HL-60 (cell line): ENCODE results near the gene SKP1.

ENCODE experiments used
- REST ChIP-seq: IDR thresholded peaks from 2 replicates; pipeline ENCODE4 v1.6.1; 2012; ENCODE audit warnings: low read depth; ENCODE audit not compliant: insufficient replicate concordance
- TF ChIP-seq, protein P1 (sequence below): IDR thresholded peaks from one replicate; pipeline ENCODE4 v1.5.1; 2011; ENCODE audit warnings: low read length, control low read depth, inconsistent platforms; ENCODE audit not compliant: insufficient read depth

DNA sequence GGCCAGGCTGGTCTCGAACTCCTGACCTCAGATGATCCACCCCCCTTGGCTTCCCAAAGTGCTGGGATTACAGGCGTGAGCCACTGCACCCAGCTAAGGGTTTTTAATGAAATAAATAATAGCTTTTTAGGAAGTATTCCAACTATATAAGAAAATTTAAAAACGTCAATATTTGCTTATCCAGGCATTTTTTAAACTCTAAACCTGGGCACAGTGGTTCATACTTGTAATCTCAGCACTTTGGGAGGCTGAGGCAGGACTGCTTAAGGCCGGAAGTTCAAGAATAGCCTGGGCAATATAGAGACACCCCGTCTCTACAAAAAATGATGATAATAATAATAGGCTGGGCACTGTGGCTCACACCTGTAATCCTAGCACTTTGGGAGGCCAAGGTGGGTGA lies 14.2 kb downstream of the SKP1 start:
- TF ChIP-seq, protein P1, sequence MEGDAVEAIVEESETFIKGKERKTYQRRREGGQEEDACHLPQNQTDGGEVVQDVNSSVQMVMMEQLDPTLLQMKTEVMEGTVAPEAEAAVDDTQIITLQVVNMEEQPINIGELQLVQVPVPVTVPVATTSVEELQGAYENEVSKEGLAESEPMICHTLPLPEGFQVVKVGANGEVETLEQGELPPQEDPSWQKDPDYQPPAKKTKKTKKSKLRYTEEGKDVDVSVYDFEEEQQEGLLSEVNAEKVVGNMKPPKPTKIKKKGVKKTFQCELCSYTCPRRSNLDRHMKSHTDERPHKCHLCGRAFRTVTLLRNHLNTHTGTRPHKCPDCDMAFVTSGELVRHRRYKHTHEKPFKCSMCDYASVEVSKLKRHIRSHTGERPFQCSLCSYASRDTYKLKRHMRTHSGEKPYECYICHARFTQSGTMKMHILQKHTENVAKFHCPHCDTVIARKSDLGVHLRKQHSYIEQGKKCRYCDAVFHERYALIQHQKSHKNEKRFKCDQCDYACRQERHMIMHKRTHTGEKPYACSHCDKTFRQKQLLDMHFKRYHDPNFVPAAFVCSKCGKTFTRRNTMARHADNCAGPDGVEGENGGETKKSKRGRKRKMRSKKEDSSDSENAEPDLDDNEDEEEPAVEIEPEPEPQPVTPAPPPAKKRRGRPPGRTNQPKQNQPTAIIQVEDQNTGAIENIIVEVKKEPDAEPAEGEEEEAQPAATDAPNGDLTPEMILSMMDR: no peak
- no peak for TF ChIP-seq REST
